ENCODE data around the gene TCF7L2. TPM values are rescaled to one million over a fixed set of nuclear protein-coding genes. Genes with fewer than 3 reads are reported as not detected.

The TCF7L2 gene
- total RNA-seq: 1.4 TPM
- polyA plus RNA-seq: 11.1 TPM
- long read RNA-seq, donor 1: 0 reads
- long read RNA-seq, donor 2: 0 reads
- long read RNA-seq, donor 3: 0 reads
- long read RNA-seq, donor 4: 0 reads
- long read RNA-seq, donor 5, partial matches to known transcripts: 0 of 1 reads
- long read RNA-seq, donor 5, other reads (novel, unspliced or antisense): 0 of 1 reads
- long read RNA-seq, donor 6: 0 reads
- long read RNA-seq, donor 7: 0 reads
- long read RNA-seq, donor 8: 0 reads
- long read RNA-seq, donor 9: 0 reads
- long read RNA-seq, donor 10, partial matches to known transcripts: 0 of 1 reads
- long read RNA-seq, donor 10, other reads (novel, unspliced or antisense): 0 of 1 reads

- H3K9me3 ChIP-seq (ENCODE audit: control insufficient read depth in 2 of 2, insufficient read depth in 1 of 2, low read length in 1 of 2): no peaks in the 10 kb centered on the region
- no peaks in the 10 kb centered on the region for H3K36me3 ChIP-seq (ENCODE audit: control insufficient read depth in 2 of 2, insufficient read depth in 2 of 2, low read length in 1 of 2)
- H3K27ac ChIP-seq (ENCODE audit: low read depth in 1 of 2, low read length in 1 of 2): peak within 1 kb of the TSS; percentile 82 to 85
- peaks cover 11 to 31% of the 10 kb centered on the region in 2 donors for H3K27me3 ChIP-seq (ENCODE audit: control insufficient read depth in 2 of 2, insufficient read depth in 1 of 2, low read length in 1 of 2)
- WGBS: under 1% methylated on average over 39 of the region's 39 CpGs
- peak within 1 kb of the TSS; percentile 79 to 88 for H3K4me3 ChIP-seq (ENCODE audit: low read length in 2 of 2)
- peaks cover 3 to 13% of the 10 kb centered on the region in 2 donors for H3K4me1 ChIP-seq (ENCODE audit: control insufficient read depth in 2 of 2, insufficient read depth in 2 of 2, low read length in 2 of 2)
- peak; percentile 54 to 91 (median 76) for DNase-seq (ENCODE audit: low read depth in 6 of 9, low spot score in 9 of 9)
Measured at GRCh38 chr10:112949875-112950507, at the start of gene TCF7L2. Gene TCF7L2, plus strand, starts transcription at chr10:112950247. Its CDS starts 510 bp downstream, at chr10:112950757.

GRCh38 chr10:112902730-112903129 lies 47.3 kb upstream of the TCF7L2 start:
- Histone ChIP-seq H3K4me3 (ENCODE audit: low read length in 2 of 2) (no peak overlapping the region), H3K27me3 (ENCODE audit: control insufficient read depth in 2 of 2, insufficient read depth in 1 of 2, low read length in 1 of 2) (peaks cover 0 to 5% of the 10 kb centered on the region in 2 donors), H3K36me3 (ENCODE audit: control insufficient read depth in 2 of 2, insufficient read depth in 2 of 2, low read length in 1 of 2) (no peaks in the 10 kb centered on the region), H3K27ac (ENCODE audit: low read depth in 1 of 2, low read length in 1 of 2) (no peak overlapping the region), H3K4me1 (ENCODE audit: control insufficient read depth in 2 of 2, insufficient read depth in 2 of 2, low read length in 2 of 2) (no peaks in the 10 kb centered on the region), H3K9me3 (ENCODE audit: control insufficient read depth in 2 of 2, insufficient read depth in 1 of 2, low read length in 1 of 2) (no peaks in the 10 kb centered on the region)
- 98% methylated on average over 1 of the region's 1 CpG for WGBS
- DNase-seq (ENCODE audit: low read depth in 6 of 9, low spot score in 9 of 9): no peak

- Histone ChIP-seq H3K27me3 (ENCODE audit: control insufficient read depth in 2 of 2, insufficient read depth in 1 of 2, low read length in 1 of 2) (no peaks in the 10 kb centered on the region), H3K9me3 (ENCODE audit: control insufficient read depth in 2 of 2, insufficient read depth in 1 of 2, low read length in 1 of 2) (no peaks in the 10 kb centered on the region), H3K4me3 (ENCODE audit: low read length in 2 of 2) (no peak overlapping the region), H3K4me1 (ENCODE audit: control insufficient read depth in 2 of 2, insufficient read depth in 2 of 2, low read length in 2 of 2) (no peaks in the 10 kb centered on the region), H3K27ac (ENCODE audit: low read depth in 1 of 2, low read length in 1 of 2) (no peak overlapping the region), H3K36me3 (ENCODE audit: control insufficient read depth in 2 of 2, insufficient read depth in 2 of 2, low read length in 1 of 2) (no peaks in the 10 kb centered on the region)
- DNase-seq (ENCODE audit: low read depth in 6 of 9, low spot score in 9 of 9): no peak
- 74% methylated on average over 2 of the region's 2 CpGs for WGBS
Measured at GRCh38 chr10:112904000-112904399, 46.0 kb upstream of the TCF7L2 start.

- H3K9me3 ChIP-seq (ENCODE audit: control insufficient read depth in 2 of 2, insufficient read depth in 1 of 2, low read length in 1 of 2): no peaks in the 10 kb centered on the region
- H3K36me3 ChIP-seq (ENCODE audit: control insufficient read depth in 2 of 2, insufficient read depth in 2 of 2, low read length in 1 of 2): no peaks in the 10 kb centered on the region
- 94% methylated on average over 8 of the region's 8 CpGs for WGBS
Measured at GRCh38 chr10:112906945-112907344, 43.1 kb upstream of the TCF7L2 start.

GRCh38 chr10:112907893-112908292 lies 42.2 kb upstream of the TCF7L2 start:
- 95% methylated on average over 6 of the region's 6 CpGs for WGBS
- Histone ChIP-seq H3K36me3 (ENCODE audit: control insufficient read depth in 2 of 2, insufficient read depth in 2 of 2, low read length in 1 of 2) (no peaks in the 10 kb centered on the region), H3K9me3 (ENCODE audit: control insufficient read depth in 2 of 2, insufficient read depth in 1 of 2, low read length in 1 of 2) (no peaks in the 10 kb centered on the region), H3K27me3 (ENCODE audit: control insufficient read depth in 2 of 2, insufficient read depth in 1 of 2, low read length in 1 of 2) (no peaks in the 10 kb centered on the region), H3K27ac (ENCODE audit: low read depth in 1 of 2, low read length in 1 of 2) (no peak overlapping the region), H3K4me3 (ENCODE audit: low read length in 2 of 2) (no peak overlapping the region), H3K4me1 (ENCODE audit: control insufficient read depth in 2 of 2, insufficient read depth in 2 of 2, low read length in 2 of 2) (no peaks in the 10 kb centered on the region)
- no peak for DNase-seq (ENCODE audit: low read depth in 6 of 9, low spot score in 9 of 9)

More at GRCh38 chr10:112906945-112907344, 43.1 kb upstream of the TCF7L2 start:
- Histone ChIP-seq H3K27me3 (ENCODE audit: control insufficient read depth in 2 of 2, insufficient read depth in 1 of 2, low read length in 1 of 2) (no peaks in the 10 kb centered on the region), H3K4me1 (ENCODE audit: control insufficient read depth in 2 of 2, insufficient read depth in 2 of 2, low read length in 2 of 2) (no peaks in the 10 kb centered on the region), H3K4me3 (ENCODE audit: low read length in 2 of 2) (no peak overlapping the region), H3K27ac (ENCODE audit: low read depth in 1 of 2, low read length in 1 of 2) (no peak overlapping the region)
- DNase-seq (ENCODE audit: low read depth in 6 of 9, low spot score in 9 of 9): no peak

GRCh38 chr10:112911206-112911605 lies 38.8 kb upstream of the TCF7L2 start:
- Histone ChIP-seq H3K4me1 (ENCODE audit: control insufficient read depth in 2 of 2, insufficient read depth in 2 of 2, low read length in 2 of 2) (no peaks in the 10 kb centered on the region), H3K36me3 (ENCODE audit: control insufficient read depth in 2 of 2, insufficient read depth in 2 of 2, low read length in 1 of 2) (no peaks in the 10 kb centered on the region), H3K4me3 (ENCODE audit: low read length in 2 of 2) (no peak overlapping the region), H3K9me3 (ENCODE audit: control insufficient read depth in 2 of 2, insufficient read depth in 1 of 2, low read length in 1 of 2) (no peaks in the 10 kb centered on the region), H3K27me3 (ENCODE audit: control insufficient read depth in 2 of 2, insufficient read depth in 1 of 2, low read length in 1 of 2) (no peaks in the 10 kb centered on the region), H3K27ac (ENCODE audit: low read depth in 1 of 2, low read length in 1 of 2) (no peak overlapping the region)
- WGBS: 98% methylated on average over 2 of the region's 2 CpGs
- no peak for DNase-seq (ENCODE audit: low read depth in 6 of 9, low spot score in 9 of 9)

GRCh38 chr10:112912410-112912928 lies 37.6 kb upstream of the TCF7L2 start:
- Histone ChIP-seq H3K27ac (ENCODE audit: low read depth in 1 of 2, low read length in 1 of 2) (no peak overlapping the region), H3K4me1 (ENCODE audit: control insufficient read depth in 2 of 2, insufficient read depth in 2 of 2, low read length in 2 of 2) (no peaks in the 10 kb centered on the region), H3K36me3 (ENCODE audit: control insufficient read depth in 2 of 2, insufficient read depth in 2 of 2, low read length in 1 of 2) (no peaks in the 10 kb centered on the region), H3K9me3 (ENCODE audit: control insufficient read depth in 2 of 2, insufficient read depth in 1 of 2, low read length in 1 of 2) (no peaks in the 10 kb centered on the region), H3K27me3 (ENCODE audit: control insufficient read depth in 2 of 2, insufficient read depth in 1 of 2, low read length in 1 of 2) (no peaks in the 10 kb centered on the region), H3K4me3 (ENCODE audit: low read length in 2 of 2) (no peak overlapping the region)
- WGBS: 94% methylated on average over 15 of the region's 15 CpGs
- no peak for DNase-seq (ENCODE audit: low read depth in 6 of 9, low spot score in 9 of 9)

GRCh38 chr10:112913255-112913654 lies 36.8 kb upstream of the TCF7L2 start:
- WGBS: 100% methylated on average over 1 of the region's 1 CpG
- H3K36me3 ChIP-seq (ENCODE audit: control insufficient read depth in 2 of 2, insufficient read depth in 2 of 2, low read length in 1 of 2): no peaks in the 10 kb centered on the region
- no peak for DNase-seq (ENCODE audit: low read depth in 6 of 9, low spot score in 9 of 9)
- no peak overlapping the region for H3K4me3 ChIP-seq (ENCODE audit: low read length in 2 of 2)
- no peaks in the 10 kb centered on the region for H3K4me1 ChIP-seq (ENCODE audit: control insufficient read depth in 2 of 2, insufficient read depth in 2 of 2, low read length in 2 of 2)
- H3K9me3 ChIP-seq (ENCODE audit: control insufficient read depth in 2 of 2, insufficient read depth in 1 of 2, low read length in 1 of 2): no peaks in the 10 kb centered on the region
- H3K27me3 ChIP-seq (ENCODE audit: control insufficient read depth in 2 of 2, insufficient read depth in 1 of 2, low read length in 1 of 2): no peaks in the 10 kb centered on the region
- no peak overlapping the region for H3K27ac ChIP-seq (ENCODE audit: low read depth in 1 of 2, low read length in 1 of 2)

- Histone ChIP-seq H3K27me3 (ENCODE audit: control insufficient read depth in 2 of 2, insufficient read depth in 1 of 2, low read length in 1 of 2) (no peaks in the 10 kb centered on the region), H3K4me1 (ENCODE audit: control insufficient read depth in 2 of 2, insufficient read depth in 2 of 2, low read length in 2 of 2) (no peaks in the 10 kb centered on the region), H3K4me3 (ENCODE audit: low read length in 2 of 2) (no peak overlapping the region), H3K27ac (ENCODE audit: low read depth in 1 of 2, low read length in 1 of 2) (no peak overlapping the region), H3K36me3 (ENCODE audit: control insufficient read depth in 2 of 2, insufficient read depth in 2 of 2, low read length in 1 of 2) (no peaks in the 10 kb centered on the region), H3K9me3 (ENCODE audit: control insufficient read depth in 2 of 2, insufficient read depth in 1 of 2, low read length in 1 of 2) (no peaks in the 10 kb centered on the region)
- WGBS: 87% methylated on average over 9 of the region's 9 CpGs
- no peak for DNase-seq (ENCODE audit: low read depth in 6 of 9, low spot score in 9 of 9)
Measured at GRCh38 chr10:112913661-112914287, 36.3 kb upstream of the TCF7L2 start.
